Activated CD4-positive, alpha-beta T cell treated with anti-CD3 and anti-CD28 coated beads for 36 hours (primary cell): ENCODE data around the gene SF3A1. TPM values are rescaled to one million over a fixed set of nuclear protein-coding genes. Genes with fewer than 3 reads are reported as not detected.
A peak's percentile ranks its signal among the peaks of the same experiment; 100 is the strongest.

ENCODE experiments used
- ATAC-seq: fragments of 200-7000 bp; cut with Tn5 transposase; one replicate; pipeline ENCODE4 v1.10.0; 2021; ENCODE audit warnings: mild to moderate bottlenecking, moderate library complexity
- CTCF ChIA-PET: fragments of 350-600 bp; sonication (Branson Sonifier 250); formaldehyde crosslinking; loops from one replicate; lab custom pipeline; 2021; ENCODE audit warnings: antibody characterized with exemption; lab: Charles Lee
- POLR2A ChIA-PET: fragments of 350-600 bp; sonication (Branson Sonifier 250); formaldehyde crosslinking; loops from one replicate; lab custom pipeline; 2021; ENCODE audit warnings: antibody characterized with exemption, inconsistent platforms; lab: Charles Lee
- DNase-seq: peaks from one replicate; pipeline ENCODE4 v3.0.0-alpha.2; 2020
- H3K27ac Mint-ChIP-seq: one replicate; pipeline ENCODE4 v1.8.0; 2021; ENCODE audit warnings: mixed read lengths
- H3K27me3 Mint-ChIP-seq: one replicate; pipeline ENCODE4 v1.8.0; 2021; ENCODE audit warnings: mixed read lengths
- H3K36me3 Mint-ChIP-seq: one replicate; pipeline ENCODE4 v1.8.0; 2021; ENCODE audit warnings: low read depth, mixed read lengths
- H3K4me1 Mint-ChIP-seq: one replicate; pipeline ENCODE4 v1.8.0; 2021; ENCODE audit warnings: mixed read lengths
- H3K4me3 Mint-ChIP-seq: one replicate; pipeline ENCODE4 v1.8.0; 2021; ENCODE audit warnings: mild to moderate bottlenecking, moderate library complexity, mixed read lengths
- H3K9me3 Mint-ChIP-seq: one replicate; pipeline ENCODE4 v1.8.0; 2021; ENCODE audit warnings: low read depth, mixed read lengths
- intact Hi-C, 2 experiments: fragments of 100-400 bp; cut with DNase I in 1 of 2; cut with micrococcal nuclease in 1 of 2; formaldehyde crosslinking; loops; one replicate each; pipeline versions ENCODE4 v1.14.2 to v1.15.1; 2022 to 2024; cut with DNase I, micrococcal nuclease
- total RNA-seq, 2 experiments: library from RNA; stranded (reverse); gene quantifications; one replicate each; pipeline ENCODE4 v1.2.3, GENCODE V29; 2021

SF3A1 gene
- total RNA-seq, 2 experiments from 2014 or later: 254 to 499 TPM

DNA sequence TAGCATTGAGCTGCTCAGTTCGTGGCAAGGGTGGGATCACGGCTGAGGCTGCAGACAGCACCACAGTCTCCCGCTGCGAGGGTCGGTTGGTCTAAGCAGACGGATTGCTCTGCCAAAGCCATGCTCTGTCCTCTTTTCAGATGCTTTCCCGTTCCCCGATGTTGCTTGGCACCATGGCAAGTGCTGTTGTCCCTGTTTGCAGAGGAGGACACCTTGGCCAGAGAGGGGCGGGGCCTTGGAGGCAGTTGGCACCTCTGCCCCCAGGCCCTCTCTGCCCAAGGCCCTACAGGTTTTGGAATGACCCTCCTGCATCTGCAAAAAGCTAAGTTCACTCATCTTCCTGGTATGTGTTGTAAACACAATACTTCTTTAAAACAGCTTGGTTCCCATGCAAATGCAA is 11.7 kb upstream of the SF3A1 start:
- ChIA-PET POLR2A (interaction anchor here (0.7 kb wide), 1 partner anchor 184 kb away, joined by 4 read pairs; no protein-coding TSS in a partner anchor), CTCF (interaction anchor here (0.5 to 1.4 kb wide), 7 partner anchors 11 to 105 kb away, joined by 3 to 9 read pairs (median 3); partner anchors contain the start of genes CCDC157 and SF3A1)
- no peak overlapping the region for H3K4me3 Mint-ChIP-seq
- ATAC-seq: no peak
- no peaks in the 10 kb centered on the region for H3K36me3 Mint-ChIP-seq
- H3K27me3 Mint-ChIP-seq: no peaks in the 10 kb centered on the region
- DNase-seq: no peak
- H3K9me3 Mint-ChIP-seq: no peaks in the 10 kb centered on the region
- intact Hi-C loops: no loop called here
- H3K4me1 Mint-ChIP-seq: no peaks in the 10 kb centered on the region
- H3K27ac Mint-ChIP-seq: no peak overlapping the region

DNA sequence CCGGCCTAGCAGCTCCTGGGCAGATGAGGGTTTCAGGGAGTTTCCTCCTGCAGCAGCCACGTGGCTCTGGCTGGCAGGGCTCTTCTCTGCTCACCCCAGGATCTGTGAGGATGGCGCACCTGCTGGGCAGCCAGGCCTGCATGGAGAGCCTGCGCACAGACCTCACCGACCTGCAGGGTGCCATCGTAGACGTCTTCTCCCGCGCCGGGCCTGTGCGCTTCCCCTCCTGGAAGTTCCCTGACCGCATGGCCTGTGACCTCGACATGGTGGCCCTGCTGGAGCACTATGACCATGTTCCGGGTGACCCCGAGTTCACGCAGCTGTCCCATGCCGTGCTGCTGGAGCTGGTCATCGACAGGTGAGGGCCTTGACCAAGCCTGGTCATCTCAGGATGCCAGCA is 9.2 kb upstream of the SF3A1 start:
- Mint-ChIP-seq H3K36me3 (no peaks in the 10 kb centered on the region), H3K27me3 (no peaks in the 10 kb centered on the region), H3K4me3 (no peak overlapping the region), H3K4me1 (no peaks in the 10 kb centered on the region), H3K27ac (no peak overlapping the region), H3K9me3 (no peaks in the 10 kb centered on the region)
- no peak for DNase-seq
- no peak for ATAC-seq
- POLR2A ChIA-PET: interaction anchor here (0.6 kb wide), 1 partner anchor 77 kb away, joined by 3 read pairs; no protein-coding TSS in a partner anchor
- intact Hi-C loops: no loop called here
- CTCF ChIA-PET: interaction anchor here (0.9 kb wide), 1 partner anchor 59 kb away, joined by 3 read pairs; no protein-coding TSS in a partner anchor

DNA sequence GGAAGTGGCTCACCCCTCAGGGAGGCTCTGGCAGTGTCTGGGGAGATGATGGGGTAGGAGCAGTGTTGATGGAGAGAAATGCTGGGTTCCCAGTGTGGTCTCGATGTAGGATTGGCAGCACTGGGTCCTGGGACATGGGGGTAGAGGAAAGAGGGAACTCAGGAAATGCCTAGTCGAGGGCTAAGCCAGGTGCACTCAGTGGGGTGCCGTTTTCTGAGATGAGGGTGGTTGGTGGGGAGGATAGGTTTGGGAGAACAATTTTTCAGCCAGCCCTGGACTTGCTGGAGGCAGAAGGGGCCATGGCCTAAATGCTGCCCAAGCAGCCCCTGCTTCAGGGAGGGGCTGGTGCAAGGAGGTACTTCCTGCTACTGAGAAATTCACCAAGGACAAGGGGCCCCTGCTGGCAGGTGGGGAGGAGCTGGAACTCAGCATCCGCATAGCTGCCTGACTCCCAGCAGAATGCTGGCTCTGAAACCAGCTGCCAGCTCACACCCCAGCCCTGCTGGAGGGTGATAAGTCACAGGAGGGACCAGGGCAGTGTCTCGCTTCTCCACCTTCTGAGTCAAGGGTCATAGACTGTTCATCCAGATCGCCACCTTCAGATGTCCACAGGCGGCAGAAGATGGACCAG is 6.1 kb upstream of the SF3A1 start:
- no peak for DNase-seq
- Mint-ChIP-seq H3K4me3 (no peak overlapping the region), H3K4me1 (peaks cover 4% of the 10 kb centered on the region), H3K36me3 (no peaks in the 10 kb centered on the region), H3K9me3 (no peaks in the 10 kb centered on the region), H3K27me3 (no peaks in the 10 kb centered on the region), H3K27ac (no peak overlapping the region)
- no peak for ATAC-seq
- ChIA-PET POLR2A (no interaction called here), CTCF (interaction anchor here (0.5 to 0.7 kb wide), 3 partner anchors 12 to 820 kb away, joined by 3 read pairs; no protein-coding TSS in a partner anchor)
- intact Hi-C loops: no loop called here

DNA sequence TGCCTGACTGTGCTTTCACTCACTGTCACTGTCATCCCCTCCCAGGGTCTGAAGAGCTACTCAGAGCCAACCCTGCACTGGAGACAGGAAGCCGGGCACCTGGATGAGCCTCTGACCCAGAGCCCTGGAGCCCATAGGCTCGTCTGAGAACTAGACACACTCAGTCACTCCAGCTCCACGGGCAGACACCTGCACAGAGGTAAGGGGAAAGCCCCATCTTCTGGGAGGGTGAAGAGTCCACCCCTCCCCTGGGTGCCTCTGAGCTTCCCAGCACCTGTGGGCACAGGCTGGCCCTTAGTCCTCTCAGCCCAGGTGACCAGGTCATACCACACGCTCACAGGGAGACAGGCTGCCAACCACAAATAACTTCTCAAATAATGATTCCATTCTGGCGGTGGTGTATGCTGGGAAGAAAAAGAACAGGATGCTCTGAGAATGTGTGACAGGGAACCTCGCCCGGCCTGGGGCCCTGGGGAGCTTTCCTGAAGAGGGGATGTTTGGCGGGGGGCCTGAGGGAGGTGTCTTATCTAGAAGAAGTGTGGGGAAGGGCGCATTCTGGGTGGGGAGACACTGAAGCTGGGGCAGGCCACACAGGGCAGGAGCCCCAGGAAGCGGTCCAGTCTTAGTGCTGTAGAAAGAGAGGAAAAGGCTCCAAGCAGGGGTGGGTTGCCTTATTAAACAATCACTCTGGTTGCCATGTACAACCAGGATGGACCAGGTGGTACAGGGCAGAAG is 5.4 kb upstream of the SF3A1 start:
- POLR2A ChIA-PET: interaction anchor here (0.5 kb wide), 1 partner anchor 19 kb away, joined by 4 read pairs; no protein-coding TSS in a partner anchor

DNA sequence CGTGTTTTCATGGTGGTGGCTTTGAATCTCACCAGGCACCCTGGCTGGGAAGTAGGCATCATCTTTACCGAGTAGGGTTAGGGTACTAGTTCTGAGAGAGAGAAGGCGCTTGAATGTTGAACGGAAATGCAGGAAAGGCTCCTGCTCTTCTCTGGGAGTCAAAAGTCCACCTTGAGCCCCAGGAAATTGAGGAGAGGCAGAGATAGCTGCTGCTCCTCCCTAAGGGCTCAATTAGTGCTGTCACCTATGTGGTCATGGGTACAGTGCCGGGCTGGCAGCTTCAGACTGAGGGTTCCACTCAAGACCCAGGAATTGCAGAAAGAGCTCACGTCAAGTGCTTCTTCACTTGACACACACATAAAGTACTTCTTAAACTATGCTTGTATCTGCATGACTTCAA is 1.8 kb upstream of the SF3A1 start:
- peaks cover 17% of the 10 kb centered on the region for H3K36me3 Mint-ChIP-seq
- POLR2A ChIA-PET: no interaction called here
- no peaks in the 10 kb centered on the region for H3K9me3 Mint-ChIP-seq
- CTCF ChIA-PET: interaction anchor here (0.8 to 1.5 kb wide), 3 partner anchors 27 to 71 kb away, joined by 3 to 4 read pairs (median 3); no protein-coding TSS in a partner anchor
- H3K27ac Mint-ChIP-seq: no peak overlapping the region
- no peak overlapping the region for H3K4me3 Mint-ChIP-seq
- intact Hi-C loops: loop anchor here in 1 of 2 experiments (5.0 kb wide), 1 partner anchor 64 kb away; no protein-coding TSS in a partner anchor
- no peaks in the 10 kb centered on the region for H3K27me3 Mint-ChIP-seq
- DNase-seq: no peak
- peaks cover 32% of the 10 kb centered on the region for H3K4me1 Mint-ChIP-seq
- no peak for ATAC-seq

More for the DNA sequence above, 5.4 kb upstream of the SF3A1 start:
- Mint-ChIP-seq H3K27me3 (no peaks in the 10 kb centered on the region), H3K4me1 (peaks cover 8% of the 10 kb centered on the region), H3K4me3 (no peak overlapping the region), H3K27ac (no peak overlapping the region), H3K9me3 (no peaks in the 10 kb centered on the region), H3K36me3 (no peaks in the 10 kb centered on the region)
- intact Hi-C loops: no loop called here
- DNase-seq (no peak), ATAC-seq (no peak)
- CTCF ChIA-PET: interaction anchor here (0.5 to 0.7 kb wide), 2 partner anchors 13 to 24 kb away, joined by 3 read pairs; no protein-coding TSS in a partner anchor

DNA sequence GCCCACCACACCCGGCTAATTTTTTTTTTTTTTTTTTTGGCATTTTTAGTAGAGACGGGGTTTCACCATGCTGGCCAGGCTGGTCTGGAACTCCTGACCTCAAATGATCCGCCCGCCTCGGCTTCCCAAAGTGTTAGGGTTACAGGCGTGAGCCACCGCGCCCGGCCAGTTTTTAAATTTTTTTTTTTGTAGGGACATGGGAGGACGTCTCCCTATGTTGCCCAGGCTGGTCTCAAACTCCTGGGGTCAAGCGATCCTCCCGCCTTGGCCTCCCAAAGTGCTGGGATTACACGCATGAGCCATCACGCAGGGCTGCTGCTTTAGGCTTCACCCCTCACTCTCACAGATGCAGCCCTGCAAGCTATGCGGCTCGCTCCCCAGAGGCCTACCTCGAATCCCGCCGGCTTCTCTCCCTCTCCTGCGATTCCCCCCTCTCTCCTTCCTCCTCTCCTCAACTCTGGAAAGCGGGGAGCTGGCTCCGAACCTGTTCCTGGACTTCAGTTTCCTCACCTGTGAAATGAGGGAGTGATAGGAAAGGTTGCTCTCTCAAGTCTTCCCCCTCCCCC is 1.0 kb upstream of the SF3A1 start:
- DNase-seq: no peak
- H3K4me3 Mint-ChIP-seq: peak overlapping the region; percentile 92
- CTCF ChIA-PET: interaction anchor here (0.5 to 1.5 kb wide), 4 partner anchors 39 to 69 kb away, joined by 3 to 4 read pairs (median 3); partner anchors contain the start of gene SEC14L2
- intact Hi-C loops: loop anchor here (1.0 to 5.0 kb wide), 4 partner anchors 30 to 519 kb away; partner anchors contain the start of genes ASCC2 (in 1 of the 2), RNF215 (in 1 of the 2) and TBC1D10A (in 1 of the 2)
- peaks cover 21% of the 10 kb centered on the region for H3K36me3 Mint-ChIP-seq
- H3K4me1 Mint-ChIP-seq: peaks cover 37% of the 10 kb centered on the region
- POLR2A ChIA-PET: interaction anchor here (1.0 kb wide), 1 partner anchor 30 kb away, joined by 4 read pairs; the partner anchor contains the start of gene RNF215
- H3K27me3 Mint-ChIP-seq: no peaks in the 10 kb centered on the region
- ATAC-seq: no peak
- peak overlapping the region; percentile 34 for H3K27ac Mint-ChIP-seq
- no peaks in the 10 kb centered on the region for H3K9me3 Mint-ChIP-seq

DNA sequence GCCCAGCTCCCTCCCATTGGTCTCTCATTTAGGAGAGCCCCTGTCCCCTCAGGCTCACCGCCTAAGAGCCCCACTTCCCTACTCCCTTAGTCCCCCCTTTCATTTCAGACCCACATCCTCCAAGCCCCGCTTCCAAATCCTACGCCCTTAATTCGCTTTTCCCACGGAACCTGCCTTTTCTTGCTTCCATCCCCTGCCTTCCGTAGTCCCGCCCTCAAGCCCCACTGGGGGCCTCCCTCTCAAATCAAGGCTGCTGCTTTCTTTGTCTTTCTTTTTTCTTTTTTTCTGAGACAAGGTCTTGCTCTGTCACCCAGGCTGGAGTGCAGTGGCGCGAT is 509 bp upstream of the SF3A1 start:
- no peaks in the 10 kb centered on the region for H3K9me3 Mint-ChIP-seq
- H3K27me3 Mint-ChIP-seq: no peaks in the 10 kb centered on the region
- ChIA-PET CTCF (interaction anchor here (0.5 to 2.9 kb wide), 9 partner anchors 12 to 69 kb away, joined by 3 to 25 read pairs (median 3); partner anchors contain the start of genes CASTOR1, RNF215 and SEC14L2), POLR2A (interaction anchor here (0.6 to 1.4 kb wide), 7 partner anchors 12 to 234 kb away, joined by 3 to 9 read pairs (median 4); partner anchors contain the start of genes PES1, RNF215 and TBC1D10A)
- peaks cover 42% of the 10 kb centered on the region for H3K4me1 Mint-ChIP-seq
- intact Hi-C loops: loop anchor here (1.0 to 5.0 kb wide), 4 partner anchors 30 to 518 kb away; partner anchors contain the start of genes ASCC2 (in 1 of the 2), RNF215 (in 1 of the 2) and TBC1D10A (in 1 of the 2)
- no peak for DNase-seq
- H3K36me3 Mint-ChIP-seq: peaks cover 26% of the 10 kb centered on the region
- H3K27ac Mint-ChIP-seq: peak overlapping the region; percentile 85
- ATAC-seq: no peak
- peak overlapping the region; percentile 92 for H3K4me3 Mint-ChIP-seq

DNA sequence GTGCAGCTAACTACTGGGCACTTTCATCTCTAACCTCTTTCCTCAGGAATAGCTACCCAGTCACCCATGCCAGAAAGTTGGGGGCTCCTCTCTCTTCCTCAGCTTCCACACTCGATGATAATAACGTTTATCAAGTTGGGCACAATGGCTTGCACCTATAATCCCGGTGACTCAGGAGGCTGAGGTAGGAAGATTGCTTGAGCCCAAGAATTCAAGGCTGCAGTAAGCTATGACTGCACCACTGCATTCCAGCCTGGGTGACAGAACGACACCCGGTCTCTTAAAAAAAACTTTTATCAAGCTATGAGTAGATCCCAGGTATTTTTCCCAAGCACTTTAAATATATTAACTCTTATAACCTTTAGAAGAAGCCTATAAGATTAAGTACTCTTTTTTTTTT is 2.0 kb downstream of the SF3A1 start:
- CTCF ChIA-PET: interaction anchor here (0.7 to 2.9 kb wide), 6 partner anchors 14 to 72 kb away, joined by 3 to 25 read pairs (median 4); partner anchors contain the start of genes CASTOR1 and TBC1D10A
- peak overlapping the region; percentile 84 for H3K27ac Mint-ChIP-seq
- H3K9me3 Mint-ChIP-seq: no peaks in the 10 kb centered on the region
- H3K36me3 Mint-ChIP-seq: peaks cover 51% of the 10 kb centered on the region
- no peak for ATAC-seq
- peak overlapping the region; percentile 92 for H3K4me3 Mint-ChIP-seq
- no peaks in the 10 kb centered on the region for H3K27me3 Mint-ChIP-seq
- H3K4me1 Mint-ChIP-seq: peaks cover 64% of the 10 kb centered on the region
- DNase-seq: no peak
- intact Hi-C loops: loop anchor here in 1 of 2 experiments (5.0 kb wide), 1 partner anchor 68 kb away; no protein-coding TSS in a partner anchor
- POLR2A ChIA-PET: interaction anchor here (1.0 kb wide), 1 partner anchor 41 kb away, joined by 4 read pairs; no protein-coding TSS in a partner anchor

DNA sequence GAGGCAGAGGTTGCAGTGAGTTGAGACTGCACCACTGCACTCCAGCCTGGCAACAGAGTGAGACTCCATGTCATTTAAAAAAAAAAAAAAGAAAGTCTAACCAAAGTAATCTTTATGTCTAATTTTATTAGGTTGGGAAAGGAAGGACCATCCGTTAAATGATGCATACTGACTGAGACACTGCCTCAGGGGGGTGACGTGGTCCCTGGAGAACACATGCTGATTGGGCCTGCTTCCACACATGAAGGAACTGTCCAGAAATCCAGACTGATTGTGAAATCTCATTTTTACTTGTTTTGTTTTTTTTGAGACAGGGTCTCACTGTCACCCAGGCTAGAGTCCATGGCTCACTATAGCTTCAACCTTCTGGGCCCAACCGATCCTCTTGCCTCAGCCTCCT is 5.5 kb downstream of the SF3A1 start:
- intact Hi-C loops: no loop called here
- Mint-ChIP-seq H3K27ac (peak overlapping the region; percentile 83), H3K4me3 (no peak overlapping the region), H3K36me3 (peaks cover 77% of the 10 kb centered on the region), H3K9me3 (no peaks in the 10 kb centered on the region), H3K4me1 (peaks cover 85% of the 10 kb centered on the region), H3K27me3 (no peaks in the 10 kb centered on the region)
- ChIA-PET CTCF (interaction anchor here (2.4 kb wide), 1 partner anchor 36 kb away, joined by 6 read pairs; the partner anchor contains the start of gene RNF215), POLR2A (no interaction called here)
- no peak for ATAC-seq
- DNase-seq: no peak

DNA sequence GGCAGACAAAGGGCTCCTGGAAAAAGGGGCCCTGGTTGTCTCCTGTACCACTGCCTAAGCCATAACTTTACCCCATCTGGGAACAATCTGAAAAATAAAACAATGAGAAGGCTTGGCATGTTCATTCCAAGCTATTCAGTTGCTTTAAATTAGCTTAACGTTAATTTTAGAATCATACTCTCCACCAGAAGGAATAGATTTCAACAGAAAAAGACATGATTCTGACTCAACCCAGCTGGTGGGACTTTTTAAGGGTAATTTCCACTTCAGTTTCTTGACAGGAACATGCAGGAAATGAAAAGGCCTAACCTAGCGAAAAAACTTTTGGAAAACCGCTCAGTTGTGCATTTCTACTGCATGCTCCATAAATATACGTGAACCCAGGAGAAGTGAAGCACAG is 7.9 kb downstream of the SF3A1 start:
- CTCF ChIA-PET: interaction anchor here (2.4 to 5.2 kb wide), 2 partner anchors 39 to 62 kb away, joined by 6 to 30 read pairs; partner anchors contain the start of gene RNF215
- peak overlapping the region; percentile 47 for H3K4me3 Mint-ChIP-seq

More for the DNA sequence above, 7.9 kb downstream of the SF3A1 start:
- Mint-ChIP-seq H3K9me3 (no peaks in the 10 kb centered on the region), H3K27ac (peak overlapping the region; percentile 90), H3K36me3 (peaks cover 83% of the 10 kb centered on the region), H3K4me1 (peaks cover 86% of the 10 kb centered on the region), H3K27me3 (no peaks in the 10 kb centered on the region)
- no peak for DNase-seq
- no peak for ATAC-seq
- POLR2A ChIA-PET: no interaction called here
- intact Hi-C loops: loop anchor here in 1 of 2 experiments (5.0 kb wide), 1 partner anchor 38 kb away; the partner anchor contains the start of gene RNF215
